HG02759 (cell line): ENCODE results near the gene RXRA.

Experiments
- ATAC-seq: cut with Tn5 transposase; IDR thresholded peaks from one replicate; pipeline ENCODE4 v1.9.1; 2021; ENCODE audit warnings: mild to moderate bottlenecking, moderate library complexity; ENCODE audit not compliant: unreplicated experiment

RXRA gene

GRCh38 chr9:134483361-134484184 is 157.3 kb downstream of the RXRA start:
- no peak for ATAC-seq

- ATAC-seq: no peak
Observed at GRCh38 chr9:134484479-134484878, 158.2 kb downstream of the RXRA start.

GRCh38 chr9:134485653-134486052 is 159.4 kb downstream of the RXRA start:
- no peak for ATAC-seq

- no peak for ATAC-seq
Observed at GRCh38 chr9:134486143-134486591, 159.9 kb downstream of the RXRA start.

- ATAC-seq: no peak
Observed at GRCh38 chr9:134486596-134486995, 160.3 kb downstream of the RXRA start.
